Measurements from ENCODE around the gene KNCN. TPM values are rescaled to one million over a fixed set of nuclear protein-coding genes. Genes with fewer than 3 reads are reported as not detected.

KNCN gene
- total RNA-seq, 1 experiment from 2014 or later = not detected

DNA sequence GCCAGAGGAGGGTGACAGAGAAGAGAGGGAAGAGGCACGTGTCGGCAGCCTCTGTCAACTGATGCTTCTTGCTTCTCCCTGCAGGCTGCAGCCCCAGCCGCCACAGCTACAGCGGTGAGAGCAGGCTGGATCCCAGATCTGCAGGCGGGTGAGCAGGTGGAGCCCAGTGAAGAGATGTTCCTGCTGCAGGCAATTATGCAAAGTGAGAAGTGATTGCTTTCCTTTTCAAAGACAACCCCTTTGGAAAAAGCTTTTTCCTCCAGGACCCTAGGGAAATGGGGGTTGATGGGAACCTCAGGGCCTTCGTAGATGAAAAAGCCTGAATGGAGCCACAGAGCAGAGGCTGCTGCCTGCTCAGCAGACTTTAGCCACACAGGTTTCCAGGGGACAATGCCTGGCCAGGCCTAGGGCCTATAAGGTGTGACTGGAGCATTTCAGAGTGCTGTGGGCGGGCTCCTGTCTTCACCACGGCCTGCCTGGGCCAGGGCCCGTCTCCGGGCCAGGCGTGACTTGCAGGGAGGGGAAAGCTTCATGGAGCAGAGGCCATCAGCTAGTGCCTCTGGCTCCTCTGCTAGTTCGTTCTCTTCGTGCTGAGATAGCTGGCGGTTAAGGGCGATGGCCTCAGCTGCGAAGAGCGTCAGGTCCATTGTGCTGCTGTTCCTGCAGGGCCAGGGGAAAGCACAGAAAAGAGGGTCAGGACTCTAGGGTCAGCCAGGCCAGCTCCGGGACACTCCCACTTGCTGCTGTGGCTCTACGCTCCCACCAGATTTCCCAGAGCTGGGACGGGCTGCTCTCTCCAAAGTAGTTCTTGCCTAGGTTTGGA is 6.9 kb upstream of the KNCN start:
- peaks cover 1% of the 10 kb centered on the region; the same call in 1 of the 2 replicates for H3K27me3 Mint-ChIP-seq (ENCODE audit: low read depth)
- peak overlapping the region in 2 of 3 experiments; percentile 38 to 62; a peak in 2 of 7 replicates for H3K27ac Mint-ChIP-seq
- no peak overlapping the region for H2AK5ac ChIP-seq (ENCODE audit: insufficient read length, low read length)
- H3K36me3 Mint-ChIP-seq (ENCODE audit: insufficient read depth in 1 of 3, low read depth in 3 of 3) = peaks cover 0 to 4% (median 0%) of the 10 kb centered on the region in 3 experiments; a peak in 1 of 7 replicates
- no peaks in the 10 kb centered on the region for H3K9me3 Mint-ChIP-seq
- no peak overlapping the region for H2AFZ ChIP-seq (ENCODE audit: low read length)
- no peaks in the 10 kb centered on the region for H3K79me2 ChIP-seq (ENCODE audit: insufficient read depth, low read length)
- H3K27ac ChIP-seq (ENCODE audit: insufficient read length, low read depth, low read length) = no peak overlapping the region
- H4K91ac ChIP-seq (ENCODE audit: insufficient read length, low read depth, low read length) = no peak overlapping the region
- no peak overlapping the region for H3K4me2 ChIP-seq (ENCODE audit: insufficient read depth, insufficient read length, low read length)
- H3T11ph ChIP-seq (ENCODE audit: low read length) = no peak overlapping the region
- H4K20me1 ChIP-seq (ENCODE audit: control insufficient read depth, insufficient read depth, insufficient read length) = no peaks in the 10 kb centered on the region
- no peak overlapping the region for H3K9ac ChIP-seq (ENCODE audit: extremely low read depth, insufficient read length, low read length)
- H3K9me3 ChIP-seq (ENCODE audit: control insufficient read depth, low read depth, low read length) = no peaks in the 10 kb centered on the region
- H2BK120ac ChIP-seq (ENCODE audit: low read depth, low read length, poor library complexity, severe bottlenecking) = no peak overlapping the region
- H4K5ac ChIP-seq (ENCODE audit: insufficient read length, low read depth, low read length) = no peak overlapping the region
- H3K79me1 ChIP-seq (ENCODE audit: insufficient read depth, low read depth, low read length, poor library complexity, severe bottlenecking) = no peaks in the 10 kb centered on the region
- TF ChIP-seq, protein P1, sequence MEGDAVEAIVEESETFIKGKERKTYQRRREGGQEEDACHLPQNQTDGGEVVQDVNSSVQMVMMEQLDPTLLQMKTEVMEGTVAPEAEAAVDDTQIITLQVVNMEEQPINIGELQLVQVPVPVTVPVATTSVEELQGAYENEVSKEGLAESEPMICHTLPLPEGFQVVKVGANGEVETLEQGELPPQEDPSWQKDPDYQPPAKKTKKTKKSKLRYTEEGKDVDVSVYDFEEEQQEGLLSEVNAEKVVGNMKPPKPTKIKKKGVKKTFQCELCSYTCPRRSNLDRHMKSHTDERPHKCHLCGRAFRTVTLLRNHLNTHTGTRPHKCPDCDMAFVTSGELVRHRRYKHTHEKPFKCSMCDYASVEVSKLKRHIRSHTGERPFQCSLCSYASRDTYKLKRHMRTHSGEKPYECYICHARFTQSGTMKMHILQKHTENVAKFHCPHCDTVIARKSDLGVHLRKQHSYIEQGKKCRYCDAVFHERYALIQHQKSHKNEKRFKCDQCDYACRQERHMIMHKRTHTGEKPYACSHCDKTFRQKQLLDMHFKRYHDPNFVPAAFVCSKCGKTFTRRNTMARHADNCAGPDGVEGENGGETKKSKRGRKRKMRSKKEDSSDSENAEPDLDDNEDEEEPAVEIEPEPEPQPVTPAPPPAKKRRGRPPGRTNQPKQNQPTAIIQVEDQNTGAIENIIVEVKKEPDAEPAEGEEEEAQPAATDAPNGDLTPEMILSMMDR (conservative IDR thresholded peaks at IDR 0.05) = no peak
- DNase-seq = peak; percentile 59
- H2BK20ac ChIP-seq (ENCODE audit: low read depth, low read length, poor library complexity, severe bottlenecking) = no peak overlapping the region
- no peak overlapping the region for H2BK15ac ChIP-seq (ENCODE audit: low read depth, low read length)
- H3K27me3 ChIP-seq (ENCODE audit: insufficient read depth, low read length) = no peaks in the 10 kb centered on the region
- H3K14ac ChIP-seq (ENCODE audit: insufficient read depth, low read length) = no peak overlapping the region
- H3K23ac ChIP-seq (ENCODE audit: insufficient read length, low read depth, low read length) = no peak overlapping the region
- H4K8ac ChIP-seq (replicated peaks; ENCODE audit: insufficient read length, low read depth, low read length) = no peak overlapping the region
- WGBS (ENCODE audit: extremely low coverage, insufficient read length, low lambda C conversion rate) = no CpG with 5 or more reads among the region's 20 CpGs
- H3K56ac ChIP-seq (ENCODE audit: insufficient read length, low read depth, low read length) = no peak overlapping the region
- no peaks in the 10 kb centered on the region for H3K23me2 ChIP-seq (ENCODE audit: insufficient read length, low read depth, low read length, poor library complexity, severe bottlenecking)
- H3K4me3 Mint-ChIP-seq = no peak overlapping the region
- 0 out of 2 replicates have a peak, but pooled peaks cover 2% of the 10 kb centered on the region for H3K4me1 ChIP-seq (ENCODE audit: insufficient read depth, low read length)
- H3K4me1 Mint-ChIP-seq = peaks cover 7 to 18% of the 10 kb centered on the region in 2 experiments
- H3K4ac ChIP-seq (ENCODE audit: low read depth, low read length) = no peak overlapping the region
- H3K18ac ChIP-seq (ENCODE audit: insufficient read length, low read depth, low read length) = no peak overlapping the region
- no peak overlapping the region for H2BK5ac ChIP-seq (ENCODE audit: insufficient read length, low read length)
- no peak overlapping the region for H2BK12ac ChIP-seq (ENCODE audit: insufficient read length, low read depth, low read length)
